ENCODE results near the gene PLEKHM1. TPM values are rescaled to one million over a fixed set of nuclear protein-coding genes. Genes with fewer than 3 reads are reported as not detected.
"Not testable (repeated sequence)": the region's sequence is repeated elsewhere in the genome, so short reads cannot be mapped to it uniquely, and the experiment has no call there.

Gene PLEKHM1
- total and polyA plus RNA-seq, 10 donors = 7.4 to 121 (median 80.0) TPM

DNA sequence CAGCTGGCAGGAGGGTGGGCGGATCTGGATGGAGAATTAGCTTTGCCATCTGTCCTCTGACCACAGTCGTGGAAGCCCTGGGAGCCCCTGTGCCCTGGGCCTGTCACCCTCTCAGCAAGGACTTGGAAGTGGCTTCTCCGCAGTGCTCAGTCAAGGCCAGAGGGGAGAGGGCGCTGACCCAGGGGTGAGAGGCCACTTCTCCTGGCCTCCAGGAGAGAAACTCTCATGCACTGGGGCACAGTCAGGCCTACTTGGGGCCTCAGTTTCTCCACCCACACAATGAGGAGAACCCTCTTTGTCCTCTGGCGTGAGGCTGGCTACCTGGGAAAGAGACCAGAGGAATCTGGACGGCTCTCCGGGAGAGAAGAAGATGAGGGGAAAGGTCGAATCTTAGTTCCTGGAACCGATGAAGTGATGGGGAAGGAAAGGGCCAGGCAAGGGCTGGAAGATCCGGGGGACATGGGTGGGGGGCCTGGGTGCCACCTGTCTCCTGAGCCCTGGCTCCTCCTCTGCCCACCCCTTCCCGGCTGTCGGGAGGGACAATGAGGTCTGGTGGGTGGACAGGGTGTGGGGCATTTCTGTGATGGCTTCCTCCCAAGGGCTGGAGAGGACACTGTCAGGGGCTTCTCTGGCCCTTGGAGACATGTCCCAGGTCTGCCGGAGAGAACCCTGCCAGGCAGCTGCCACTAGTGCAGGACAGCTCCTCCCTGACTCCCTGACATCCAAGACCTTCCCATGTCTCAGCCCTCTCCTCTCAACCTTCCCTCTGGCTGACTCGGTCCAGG is 48.8 kb downstream of the PLEKHM1 start:
- H3K4me1 ChIP-seq = peaks cover 0 to 26% (median 15%) of the 10 kb centered on the region in 6 donors
- no peak for TF ChIP-seq POLR2AphosphoS5 (IDR thresholded peaks at IDR 0.05)
- no peak for TF ChIP-seq POLR2A (IDR thresholded peaks at IDR 0.05)
- peak; percentile 51 for DNase-seq
- 81 to 90% (median 85%) methylated on average over 14 of the region's 14 CpGs for WGBS, 5 donors
- H3K36me3 ChIP-seq = peaks cover 0 to 96% (median 36%) of the 10 kb centered on the region in 6 donors
- H3K27me3 ChIP-seq (replicated peaks in 1 of 7) = no peaks in the 10 kb centered on the region
- H3K27ac ChIP-seq = peak overlapping the region in 1 of 8 donors; percentile 33
- H3K9me3 ChIP-seq = no peaks in the 10 kb centered on the region
- no peak overlapping the region for H3K4me3 ChIP-seq
- intact Hi-C loops (cut with DNase I; ENCODE audit: low total_unique reads) = no loop called here

DNA sequence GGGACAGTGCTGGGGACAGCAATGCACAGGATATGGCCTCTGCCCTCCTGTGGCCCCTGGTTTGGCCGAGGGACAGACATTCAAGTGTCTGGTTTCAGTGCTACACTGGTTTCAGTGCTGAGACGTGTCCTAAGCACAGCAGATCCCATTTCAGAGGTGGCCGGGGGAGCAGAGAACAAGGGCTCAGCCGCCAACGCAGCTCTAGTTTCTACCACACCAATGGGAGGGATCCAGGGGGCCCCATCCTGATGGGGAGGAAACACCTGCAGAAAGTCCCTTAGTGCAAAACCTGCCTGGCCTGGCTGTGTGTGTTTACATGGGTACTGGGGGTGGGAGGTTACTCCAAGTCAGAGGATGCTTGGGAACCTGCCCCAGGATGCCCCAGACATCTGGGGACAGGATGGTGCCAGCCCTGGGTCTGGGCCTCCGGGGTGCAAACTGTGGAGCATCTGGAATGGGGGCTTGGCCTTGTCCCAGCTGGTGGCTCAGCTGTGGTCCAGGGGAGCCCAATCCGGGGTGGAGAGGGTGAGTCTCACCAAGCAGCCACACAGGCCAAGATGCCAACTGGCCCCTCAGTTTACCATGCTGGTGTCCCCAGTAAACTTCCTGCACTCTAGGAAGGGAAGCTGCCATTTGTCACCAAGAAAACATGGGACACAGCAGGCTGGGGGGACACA is 49.5 kb downstream of the PLEKHM1 start:
- H3K27me3 ChIP-seq (replicated peaks in 1 of 7); H3K9me3 ChIP-seq; H3K4me3 ChIP-seq; intact Hi-C loops (cut with DNase I; ENCODE audit: low total_unique reads): not testable (repeated sequence)
- 31 to 40% (median 35%) methylated on average over 4 to 7 of the region's 7 CpGs for WGBS, 5 donors
- peak in 2 of 3 donors; percentile 15 to 33 for TF ChIP-seq POLR2AphosphoS5 (IDR thresholded peaks at IDR 0.05)
- H3K36me3 ChIP-seq = peaks cover 0 to 96% (median 44%) of the 10 kb centered on the region in 6 donors
- peak; percentile 63 for DNase-seq
- H3K27ac ChIP-seq = peak overlapping the region in 2 of 8 donors; percentile 30 to 33
- peaks cover 0 to 18% (median 9%) of the 10 kb centered on the region in 6 donors for H3K4me1 ChIP-seq

DNA sequence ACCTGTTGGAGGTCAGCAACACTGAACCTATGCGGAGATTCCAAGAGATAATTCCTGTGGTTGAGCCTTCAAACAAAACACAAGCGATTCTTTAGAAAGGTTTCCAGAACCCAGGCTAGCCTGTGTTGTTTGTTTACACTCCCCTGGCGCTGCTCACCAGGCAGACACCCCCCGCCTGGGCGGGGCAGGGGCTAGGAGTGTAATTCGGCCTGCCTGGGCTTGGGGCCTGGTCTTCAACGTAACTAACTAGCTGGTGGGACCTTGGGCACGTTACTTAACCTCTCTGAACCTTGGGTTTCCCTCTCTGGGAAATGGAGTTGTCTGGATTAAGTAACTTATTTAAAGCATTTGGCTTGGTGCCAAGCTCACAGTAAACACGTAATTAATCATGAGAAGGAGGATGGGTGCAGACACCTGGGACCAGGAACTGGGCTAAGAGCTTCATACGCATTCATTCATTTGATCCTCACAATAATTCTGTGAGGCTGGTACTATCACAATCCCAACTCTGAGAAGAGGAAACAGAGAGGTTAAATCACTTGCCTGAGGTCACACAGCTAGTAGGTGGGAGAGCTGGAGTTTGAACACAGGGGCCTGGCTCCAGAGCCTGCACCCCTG is 50.3 kb downstream of the PLEKHM1 start:
- WGBS, 5 donors = 63 to 81% (median 75%) methylated on average over 9 to 10 of the region's 10 CpGs

DNA sequence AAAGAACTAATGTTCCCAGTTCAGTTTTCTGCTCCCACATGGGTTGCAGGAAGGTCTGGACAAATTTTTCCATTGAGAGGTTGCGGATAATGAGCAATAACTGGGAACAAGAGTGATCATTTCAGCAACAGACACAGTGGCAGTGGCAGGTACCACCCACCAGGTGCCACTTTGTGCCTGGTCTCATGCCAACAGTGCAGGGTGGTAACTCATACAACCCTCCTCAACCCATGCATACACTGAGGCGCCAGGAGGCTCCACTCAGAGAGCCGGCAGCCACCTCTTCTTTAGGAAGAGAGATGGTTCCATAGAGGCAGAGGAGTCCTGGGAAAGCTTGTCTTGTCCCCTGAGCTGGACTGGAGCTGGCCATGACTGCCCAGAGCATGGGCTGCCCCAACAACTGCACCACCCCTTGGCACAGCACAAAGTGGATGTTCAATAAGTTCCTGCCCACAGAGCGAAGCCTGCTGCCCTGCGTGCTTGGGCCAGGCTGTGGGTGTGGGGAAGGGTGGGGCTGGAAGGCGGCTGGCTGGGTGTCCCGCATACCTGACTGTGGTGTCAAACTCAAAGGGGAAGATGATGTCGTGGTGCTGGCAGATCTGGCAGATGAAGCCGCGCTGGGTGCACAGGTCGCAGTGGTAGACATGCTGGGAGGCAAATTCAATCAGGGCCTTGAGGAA is 51.5 kb downstream of the PLEKHM1 start:
- TF ChIP-seq, protein P1, sequence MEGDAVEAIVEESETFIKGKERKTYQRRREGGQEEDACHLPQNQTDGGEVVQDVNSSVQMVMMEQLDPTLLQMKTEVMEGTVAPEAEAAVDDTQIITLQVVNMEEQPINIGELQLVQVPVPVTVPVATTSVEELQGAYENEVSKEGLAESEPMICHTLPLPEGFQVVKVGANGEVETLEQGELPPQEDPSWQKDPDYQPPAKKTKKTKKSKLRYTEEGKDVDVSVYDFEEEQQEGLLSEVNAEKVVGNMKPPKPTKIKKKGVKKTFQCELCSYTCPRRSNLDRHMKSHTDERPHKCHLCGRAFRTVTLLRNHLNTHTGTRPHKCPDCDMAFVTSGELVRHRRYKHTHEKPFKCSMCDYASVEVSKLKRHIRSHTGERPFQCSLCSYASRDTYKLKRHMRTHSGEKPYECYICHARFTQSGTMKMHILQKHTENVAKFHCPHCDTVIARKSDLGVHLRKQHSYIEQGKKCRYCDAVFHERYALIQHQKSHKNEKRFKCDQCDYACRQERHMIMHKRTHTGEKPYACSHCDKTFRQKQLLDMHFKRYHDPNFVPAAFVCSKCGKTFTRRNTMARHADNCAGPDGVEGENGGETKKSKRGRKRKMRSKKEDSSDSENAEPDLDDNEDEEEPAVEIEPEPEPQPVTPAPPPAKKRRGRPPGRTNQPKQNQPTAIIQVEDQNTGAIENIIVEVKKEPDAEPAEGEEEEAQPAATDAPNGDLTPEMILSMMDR (IDR thresholded peaks at IDR 0.05 in 8 of 11, conservative IDR thresholded peaks at IDR 0.05 in 3 of 11) = no peak
- TF ChIP-seq POLR2A (IDR thresholded peaks at IDR 0.05) (no peak), POLR2AphosphoS5 (IDR thresholded peaks at IDR 0.05) (peak in 1 of 3 donors; percentile 43)
- no peaks in the 10 kb centered on the region for H3K27me3 ChIP-seq (replicated peaks in 1 of 7)
- H3K9me3 ChIP-seq = no peaks in the 10 kb centered on the region
- DNase-seq = peak; percentile 65
- WGBS, 5 donors = 91 to 96% (median 94%) methylated on average over 9 to 11 of the region's 11 CpGs
- no peak overlapping the region for H3K27ac ChIP-seq
- H3K4me3 ChIP-seq = no peak overlapping the region
- peaks cover 0 to 19% (median 7%) of the 10 kb centered on the region in 6 donors for H3K4me1 ChIP-seq
- intact Hi-C loops (cut with DNase I; ENCODE audit: low total_unique reads) = no loop called here
- peaks cover 0 to 92% (median 38%) of the 10 kb centered on the region in 6 donors for H3K36me3 ChIP-seq

More for the DNA sequence above, 50.3 kb downstream of the PLEKHM1 start:
- intact Hi-C loops (cut with DNase I; ENCODE audit: low total_unique reads) = no loop called here
- peak in 1 of 3 donors; percentile 27 for TF ChIP-seq POLR2AphosphoS5 (IDR thresholded peaks at IDR 0.05)
- TF ChIP-seq, protein P1 (IDR thresholded peaks at IDR 0.05 in 8 of 11, conservative IDR thresholded peaks at IDR 0.05 in 3 of 11) = no peak
- Histone ChIP-seq H3K27ac (peak overlapping the region in 2 of 8 donors; percentile 30 to 33), H3K4me3 (no peak overlapping the region), H3K27me3 (replicated peaks in 1 of 7) (no peaks in the 10 kb centered on the region), H3K9me3 (no peaks in the 10 kb centered on the region), H3K4me1 (peaks cover 0 to 15% (median 7%) of the 10 kb centered on the region in 6 donors), H3K36me3 (peaks cover 0 to 96% (median 43%) of the 10 kb centered on the region in 6 donors)
- peak; percentile 58 for DNase-seq

Measured in spleen (tissue), 11 donors.